Right cardiac atrium (tissue), 5 donors: ENCODE data around the gene GGACT. TPM values are rescaled to one million over a fixed set of nuclear protein-coding genes. Genes with fewer than 3 reads are reported as not detected.
"Not testable (repeated sequence)": the region's sequence is repeated elsewhere in the genome, so short reads cannot be mapped to it uniquely, and the experiment has no call there.

Experiments used
- ATAC-seq, 2 donors: fragments of 200-7000 bp; cut with Tn5 transposase; one replicate each; pipeline versions ENCODE4 v1.8.0 to v1.9.1; 2020; ENCODE audit warnings: moderate library complexity in 2 of 2, mild to moderate bottlenecking in 1 of 2
- DNase-seq, 3 donors: peaks; one replicate each; pipeline ENCODE4 v3.0.0-alpha.2; 2020
- H3K27ac ChIP-seq: one replicate; pipeline ENCODE4 v1.5.1; 2013; ENCODE audit warnings: mild to moderate bottlenecking, low read length, control low read depth, moderate library complexity
- H3K27me3 ChIP-seq: one replicate; pipeline ENCODE4 v1.6.1; 2013; ENCODE audit not compliant: control insufficient read depth, insufficient read depth
- H3K4me1 ChIP-seq: one replicate; pipeline ENCODE4 v1.6.1; 2013; ENCODE audit warnings: low read length; ENCODE audit not compliant: control insufficient read depth, insufficient read depth
- H3K4me3 ChIP-seq: one replicate; pipeline ENCODE4 v1.5.1; 2013; ENCODE audit warnings: low read length, control low read depth
- H3K9me3 ChIP-seq: one replicate; pipeline ENCODE4 v1.6.1; 2013; ENCODE audit warnings: low read length; ENCODE audit not compliant: control insufficient read depth
- WGBS: extraction: QIAGEN DNeasy Blood & Tissue Kit; methylation state at CpG from one replicate; pipeline ENCODE4 v1.1.7; 2013; 5-methylcytosine and 5-hydroxymethylcytosine counted together
- intact Hi-C, 4 donors: fragments of 100-400 bp; cut with DNase I; formaldehyde crosslinking; loops; one replicate each; pipeline versions ENCODE4 v1.11.0 to v1.14.0; 2022 to 2023
- polyA plus RNA-seq: library from polyadenylated mRNA; stranded (reverse); fragments of 200-250 nt; gene quantifications from one replicate; pipeline ENCODE4 v1.2.3, GENCODE V29; 2013
- total RNA-seq, 4 donors: library from RNA; stranded (reverse); fragmentation: NEBNext Ultra II Directional; extraction: Animal tissue kit (Norgen Biotek cat#: 25700); gene quantifications; one replicate each; pipeline ENCODE4 v1.2.1, GENCODE V29; 2021
- donor health status: healthy with polysubstance abuse.
- donor health status: DM: no; HTN: yes; CAD: no.
- donor health status: DM: no; HTN: no; CAD: no.
- donor health status: DM: no; HTN: yes; CAD: no; lungs with severe emphysema.
- donor health status: DM: yes; HTN: yes; CAD: no.

GGACT gene
- total and polyA plus RNA-seq, 5 donors: 0.63 to 2.2 (median 1.6) TPM

DNA sequence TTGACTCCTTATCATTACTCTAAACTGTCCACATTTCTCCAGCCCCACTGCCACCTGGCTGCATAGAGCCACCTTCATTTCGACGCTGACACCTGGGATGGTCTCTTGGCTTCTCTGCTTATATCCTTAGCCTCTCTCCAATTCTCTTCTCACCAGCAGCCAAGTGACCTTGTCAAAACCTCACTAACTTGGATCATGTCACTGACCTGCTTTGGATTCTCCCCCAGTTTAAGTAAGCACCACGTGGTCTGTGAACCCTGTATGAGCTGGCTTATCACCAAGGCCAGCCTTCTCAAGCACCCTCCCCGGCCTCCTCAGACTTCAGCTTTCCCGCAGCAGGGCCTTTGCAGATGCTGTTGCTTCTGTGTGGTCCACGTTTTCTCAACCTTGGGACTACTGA lies 12.3 kb upstream of the GGACT start:
- WGBS: 55% methylated on average over 6 of the region's 6 CpGs
- ATAC-seq (no peak), DNase-seq (no peak)
- no peaks in the 10 kb centered on the region for H3K9me3 ChIP-seq
- no peak overlapping the region for H3K27ac ChIP-seq
- no peaks in the 10 kb centered on the region for H3K27me3 ChIP-seq
- H3K4me1 ChIP-seq: no peaks in the 10 kb centered on the region
- intact Hi-C loops: no loop called here
- H3K4me3 ChIP-seq: no peak overlapping the region

DNA sequence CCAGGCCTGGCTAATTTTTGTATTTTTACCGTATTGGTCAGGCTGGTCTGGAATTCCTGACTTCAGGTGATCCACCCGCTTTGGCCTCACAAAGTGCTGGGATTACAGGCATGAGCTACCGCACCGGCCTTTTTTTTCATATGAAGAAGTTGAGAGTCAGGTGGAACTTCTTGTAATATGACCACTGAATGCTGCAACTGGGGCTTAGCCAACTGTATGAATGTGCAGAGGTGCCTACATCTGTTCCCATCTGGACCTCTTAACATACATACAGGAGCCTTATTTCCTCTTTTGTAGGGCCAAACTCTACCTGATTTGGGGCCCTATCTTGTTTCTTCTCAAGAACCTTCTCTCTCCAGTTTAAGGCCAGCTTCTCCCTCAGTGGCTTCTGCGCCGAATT lies 11.9 kb upstream of the GGACT start:
- intact Hi-C loops: no loop called here
- no peak overlapping the region for H3K4me3 ChIP-seq
- no peak overlapping the region for H3K27ac ChIP-seq
- no peak for ATAC-seq
- H3K27me3 ChIP-seq: no peaks in the 10 kb centered on the region
- WGBS: 94% methylated on average over 6 of the region's 6 CpGs
- DNase-seq: no peak
- no peaks in the 10 kb centered on the region for H3K9me3 ChIP-seq
- H3K4me1 ChIP-seq: no peaks in the 10 kb centered on the region

DNA sequence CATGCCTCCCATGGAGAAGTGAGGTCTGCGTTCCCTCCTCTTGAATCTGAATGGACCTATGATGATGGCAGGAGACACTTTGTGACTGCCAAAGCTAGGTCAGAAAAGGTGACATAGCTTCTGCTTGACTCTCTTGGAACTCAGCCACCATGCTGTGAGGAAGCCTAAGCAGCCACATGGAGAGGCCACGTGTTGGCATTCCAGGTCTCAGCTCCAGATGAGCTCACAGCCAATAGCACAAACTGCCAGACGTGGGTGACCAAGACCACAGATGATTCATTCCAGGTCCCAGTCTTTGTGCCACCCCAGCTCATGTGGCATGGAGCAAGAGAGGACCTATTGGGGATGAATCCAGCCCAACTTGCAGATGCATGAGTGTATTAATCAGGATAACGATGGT lies 8.7 kb upstream of the GGACT start:
- WGBS: 78% methylated on average over 4 of the region's 4 CpGs
- ATAC-seq (no peak), DNase-seq (no peak)
- H3K4me3 ChIP-seq: no peak overlapping the region
- no peaks in the 10 kb centered on the region for H3K27me3 ChIP-seq
- no peaks in the 10 kb centered on the region for H3K9me3 ChIP-seq
- intact Hi-C loops: no loop called here
- no peaks in the 10 kb centered on the region for H3K4me1 ChIP-seq
- no peak overlapping the region for H3K27ac ChIP-seq

DNA sequence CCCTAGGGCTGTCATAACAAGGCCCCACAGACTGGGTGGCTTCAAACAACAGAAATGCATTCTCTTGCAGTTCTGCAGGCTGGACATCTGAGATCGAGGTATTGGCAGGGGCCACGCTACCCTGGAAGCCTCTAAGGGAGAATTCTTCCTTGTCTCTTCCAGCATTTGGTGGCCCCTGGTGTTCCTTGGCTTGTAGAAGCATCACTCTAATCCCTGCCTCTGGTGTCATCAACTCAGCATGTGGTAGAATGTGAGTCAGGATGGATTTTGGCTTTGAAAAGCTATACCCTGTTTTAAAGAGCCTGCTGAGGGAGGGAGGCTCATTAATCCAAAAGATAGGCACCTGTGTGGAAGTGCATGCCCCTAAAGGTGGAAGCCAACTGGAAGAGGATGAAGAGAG lies 7.9 kb upstream of the GGACT start:
- WGBS: 83% methylated on average over 2 of the region's 2 CpGs
- ATAC-seq (no peak), DNase-seq (no peak)
- intact Hi-C loops: no loop called here
- no peak overlapping the region for H3K27ac ChIP-seq
- H3K27me3 ChIP-seq: no peaks in the 10 kb centered on the region
- no peaks in the 10 kb centered on the region for H3K4me1 ChIP-seq
- no peaks in the 10 kb centered on the region for H3K9me3 ChIP-seq
- no peak overlapping the region for H3K4me3 ChIP-seq

DNA sequence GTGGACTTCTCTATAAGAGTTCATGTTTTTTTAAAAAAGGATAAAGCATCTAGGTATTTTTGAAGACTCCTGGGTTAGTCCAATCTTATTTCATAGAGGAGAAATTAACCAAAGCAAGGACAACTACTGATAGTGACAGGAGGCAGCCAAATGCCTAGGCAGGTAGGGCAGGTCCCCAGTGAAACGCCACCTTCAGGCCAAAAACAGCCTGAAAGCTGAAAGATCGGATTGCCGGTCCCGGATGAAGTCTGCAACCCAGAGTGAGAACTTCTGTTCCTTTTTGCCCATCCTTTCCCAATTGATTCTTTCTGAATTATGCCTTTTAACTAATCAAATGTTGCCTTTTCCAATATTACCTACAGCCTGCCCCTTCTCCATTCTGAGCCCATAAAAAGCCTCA lies 6.1 kb upstream of the GGACT start:
- Histone ChIP-seq H3K4me3 (no peak overlapping the region), H3K27me3 (no peaks in the 10 kb centered on the region), H3K9me3 (no peaks in the 10 kb centered on the region), H3K4me1 (no peaks in the 10 kb centered on the region), H3K27ac (no peak overlapping the region)
- ATAC-seq: no peak
- 69% methylated on average over 4 of the region's 4 CpGs for WGBS
- no peak for DNase-seq
- intact Hi-C loops: no loop called here

DNA sequence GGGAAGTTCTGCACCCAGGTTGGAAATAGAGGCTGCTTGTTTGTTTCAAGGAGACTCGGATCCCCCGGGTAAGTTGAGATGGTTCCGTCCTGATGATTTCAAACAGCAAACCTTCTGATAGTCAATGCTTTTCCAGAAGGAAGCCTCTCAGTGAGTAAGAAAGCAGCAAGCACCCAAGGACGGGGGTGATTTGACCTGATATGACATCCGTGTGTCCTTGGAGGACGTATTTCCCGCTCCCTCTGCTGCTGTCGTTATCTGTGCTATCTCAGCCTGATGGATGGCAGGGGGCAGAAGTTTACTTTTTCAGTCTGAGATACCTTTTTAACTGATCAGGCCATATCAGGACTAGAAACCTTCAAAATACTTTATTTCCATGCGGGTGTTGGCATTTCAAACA lies 5.7 kb upstream of the GGACT start:
- Histone ChIP-seq H3K9me3 (no peaks in the 10 kb centered on the region), H3K27me3 (no peaks in the 10 kb centered on the region), H3K27ac (no peak overlapping the region), H3K4me3 (no peak overlapping the region), H3K4me1 (no peaks in the 10 kb centered on the region)
- 64% methylated on average over 9 of the region's 9 CpGs for WGBS
- intact Hi-C loops: no loop called here
- DNase-seq: no peak
- ATAC-seq: no peak

DNA sequence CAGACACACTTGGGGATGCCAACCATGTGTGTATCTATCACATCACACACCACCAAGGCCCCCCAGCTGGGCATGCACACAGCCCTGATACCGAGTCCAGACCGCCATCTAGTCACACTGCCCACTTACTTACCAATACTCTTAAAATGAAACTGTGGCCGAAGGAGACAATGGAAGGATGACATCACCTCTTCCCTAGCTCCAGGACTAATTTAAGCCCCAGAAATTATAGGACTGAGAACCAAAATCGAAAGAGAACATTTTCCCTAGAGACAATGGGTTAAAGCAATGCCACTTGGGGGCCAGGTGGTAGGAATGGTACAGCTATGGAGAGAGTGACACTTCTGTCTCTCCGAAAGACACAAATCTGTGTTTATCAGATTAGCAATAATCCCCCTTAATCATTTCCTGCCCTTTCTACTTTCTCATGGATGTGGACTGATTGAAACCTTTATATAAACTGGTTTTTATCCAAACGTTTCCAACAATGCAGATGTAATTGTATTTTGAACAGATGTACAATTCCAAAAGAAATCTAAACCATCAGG lies 663 bp upstream of the GGACT start:
- H3K27ac ChIP-seq: no peak overlapping the region
- intact Hi-C loops: no loop called here

DNA sequence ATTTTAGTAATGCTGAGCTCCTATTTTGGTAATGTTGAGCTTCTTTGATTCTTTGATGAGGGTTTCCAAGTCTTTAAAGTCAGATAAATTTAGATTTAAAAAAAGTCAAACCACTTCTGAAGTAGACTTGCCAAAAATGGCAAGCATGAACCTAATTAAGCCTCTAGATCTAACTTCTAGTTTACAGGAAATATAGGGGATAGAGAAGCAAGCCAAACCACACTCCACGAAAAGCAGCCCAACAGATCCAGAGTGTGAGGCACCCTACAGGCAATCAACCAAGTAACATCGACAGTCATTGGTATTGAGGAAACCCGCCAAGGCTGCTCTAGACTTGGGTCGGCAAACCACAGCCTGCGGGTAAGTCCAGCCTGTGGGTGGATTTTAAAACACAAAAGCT lies 3.7 kb downstream of the GGACT start:
- intact Hi-C loops: no loop called here
- DNase-seq (no peak), ATAC-seq (no peak)
- no peaks in the 10 kb centered on the region for H3K27me3 ChIP-seq
- no peak overlapping the region for H3K4me3 ChIP-seq
- no peak overlapping the region for H3K27ac ChIP-seq
- H3K9me3 ChIP-seq: no peaks in the 10 kb centered on the region
- WGBS: 84% methylated on average over 5 of the region's 5 CpGs
- H3K4me1 ChIP-seq: no peaks in the 10 kb centered on the region

More for the DNA sequence above, 663 bp upstream of the GGACT start:
- H3K27me3 ChIP-seq: no peaks in the 10 kb centered on the region
- WGBS: 54% methylated on average over 6 of the region's 6 CpGs
- no peak overlapping the region for H3K4me3 ChIP-seq
- H3K9me3 ChIP-seq: no peaks in the 10 kb centered on the region
- no peak for DNase-seq
- ATAC-seq: peak; percentile 13 to 26
- H3K4me1 ChIP-seq: no peaks in the 10 kb centered on the region

DNA sequence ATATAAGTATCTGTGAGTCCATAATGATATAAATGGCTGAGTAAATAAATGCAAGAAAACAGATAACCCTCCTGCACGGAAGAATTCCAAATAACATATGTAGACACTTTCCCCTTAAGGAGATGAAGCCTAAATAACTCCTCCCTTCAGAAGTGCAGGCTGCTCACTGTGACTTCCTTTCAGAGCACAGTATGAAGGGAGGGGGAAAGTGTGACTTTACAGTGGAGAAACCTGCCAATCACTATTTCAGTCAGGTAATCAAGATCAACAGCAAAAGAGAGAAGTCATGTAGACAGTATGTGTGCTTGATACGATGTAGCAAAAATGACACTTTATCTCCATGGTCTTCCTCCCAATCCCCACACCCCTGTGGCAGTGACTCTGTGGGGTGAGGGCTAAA lies 7.1 kb downstream of the GGACT start:
- Histone ChIP-seq H3K27me3 (no peaks in the 10 kb centered on the region), H3K4me3 (no peak overlapping the region), H3K27ac (no peak overlapping the region), H3K4me1 (no peaks in the 10 kb centered on the region), H3K9me3 (no peaks in the 10 kb centered on the region)
- ATAC-seq (no peak), DNase-seq (no peak)
- intact Hi-C loops: no loop called here
- WGBS: 98% methylated on average over 2 of the region's 2 CpGs

DNA sequence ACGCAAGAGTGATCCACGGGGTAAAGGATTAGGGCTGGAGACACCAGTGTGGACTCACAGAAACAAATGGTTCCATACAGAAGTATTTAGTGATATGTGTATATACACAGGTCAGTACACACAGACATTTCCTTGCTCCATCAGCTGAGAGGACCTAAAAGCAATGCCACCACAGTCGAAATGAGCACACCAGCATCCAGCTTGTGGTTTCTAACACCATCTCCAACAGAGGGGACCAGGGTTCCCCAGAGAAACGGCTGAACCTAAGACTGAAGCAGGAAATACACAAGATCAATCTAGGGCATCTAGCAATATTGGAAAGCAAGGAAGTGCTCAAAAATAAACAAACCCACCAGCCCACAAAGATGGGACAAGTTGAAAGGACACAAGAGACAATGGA lies 7.6 kb downstream of the GGACT start:
- no peaks in the 10 kb centered on the region for H3K9me3 ChIP-seq
- H3K4me3 ChIP-seq: no peak overlapping the region
- H3K27ac ChIP-seq: no peak overlapping the region
- H3K4me1 ChIP-seq: no peaks in the 10 kb centered on the region
- DNase-seq: no peak
- intact Hi-C loops: no loop called here
- 96% methylated on average over 4 of the region's 4 CpGs for WGBS
- no peak for ATAC-seq
- no peaks in the 10 kb centered on the region for H3K27me3 ChIP-seq

DNA sequence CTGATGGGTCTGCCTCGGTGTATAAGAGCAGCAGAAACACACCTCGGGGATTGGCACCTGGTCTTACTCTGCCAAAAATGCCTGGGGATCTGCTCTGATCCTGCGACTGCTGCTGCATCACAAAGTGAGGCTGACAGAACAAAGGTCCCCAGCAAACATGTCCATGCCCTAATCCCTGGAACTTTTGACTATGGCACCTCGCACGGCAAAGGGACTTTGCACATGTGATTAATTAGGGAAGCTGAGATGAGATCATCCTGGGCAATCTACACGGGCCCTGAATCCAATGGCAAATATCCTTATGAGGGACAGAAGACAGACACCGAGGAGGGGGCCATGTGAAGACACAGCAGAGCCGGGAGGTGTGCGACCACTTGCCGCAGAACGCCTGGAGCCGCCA lies 8.5 kb downstream of the GGACT start:
- Histone ChIP-seq H3K4me3 (no peak overlapping the region), H3K4me1 (no peaks in the 10 kb centered on the region), H3K27me3 (no peaks in the 10 kb centered on the region), H3K9me3 (no peaks in the 10 kb centered on the region), H3K27ac (no peak overlapping the region)
- intact Hi-C loops: no loop called here
- WGBS: 94% methylated on average over 12 of the region's 12 CpGs
- ATAC-seq (no peak), DNase-seq (no peak)

DNA sequence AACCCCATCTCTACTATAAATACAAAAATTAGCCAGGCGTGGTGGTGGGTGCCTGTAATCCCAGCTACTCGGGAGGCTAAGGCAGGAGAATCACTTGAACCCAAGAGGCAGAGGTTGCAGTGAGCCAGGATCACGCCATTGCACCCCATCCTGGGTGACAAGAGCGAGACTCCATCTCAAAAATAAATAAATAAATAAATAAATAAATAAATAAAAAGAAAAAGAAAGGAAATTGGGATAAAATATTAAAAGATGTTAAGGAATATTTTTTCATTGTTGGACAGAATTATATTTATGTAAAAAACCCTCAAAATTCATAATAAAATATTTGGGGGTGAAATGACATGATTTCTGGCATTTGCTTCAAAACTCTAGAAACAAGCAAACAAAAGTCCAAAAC lies 11.3 kb downstream of the GGACT start:
- H3K27me3 ChIP-seq, H3K27ac ChIP-seq, intact Hi-C loops, H3K9me3 ChIP-seq, H3K4me3 ChIP-seq, DNase-seq, ATAC-seq, H3K4me1 ChIP-seq: not testable (repeated sequence)
- 98% methylated on average over 4 of the region's 4 CpGs for WGBS
